ENCODE measurements around the gene DCXR. TPM values are rescaled to one million over a fixed set of nuclear protein-coding genes. Genes with fewer than 3 reads are reported as not detected.

Gene DCXR
- total and polyA plus RNA-seq, 2 of the 13 experiments (the other 11 are each of a cell fraction or from before 2014, with no cell fraction given) = 287 to 311 TPM

DNA sequence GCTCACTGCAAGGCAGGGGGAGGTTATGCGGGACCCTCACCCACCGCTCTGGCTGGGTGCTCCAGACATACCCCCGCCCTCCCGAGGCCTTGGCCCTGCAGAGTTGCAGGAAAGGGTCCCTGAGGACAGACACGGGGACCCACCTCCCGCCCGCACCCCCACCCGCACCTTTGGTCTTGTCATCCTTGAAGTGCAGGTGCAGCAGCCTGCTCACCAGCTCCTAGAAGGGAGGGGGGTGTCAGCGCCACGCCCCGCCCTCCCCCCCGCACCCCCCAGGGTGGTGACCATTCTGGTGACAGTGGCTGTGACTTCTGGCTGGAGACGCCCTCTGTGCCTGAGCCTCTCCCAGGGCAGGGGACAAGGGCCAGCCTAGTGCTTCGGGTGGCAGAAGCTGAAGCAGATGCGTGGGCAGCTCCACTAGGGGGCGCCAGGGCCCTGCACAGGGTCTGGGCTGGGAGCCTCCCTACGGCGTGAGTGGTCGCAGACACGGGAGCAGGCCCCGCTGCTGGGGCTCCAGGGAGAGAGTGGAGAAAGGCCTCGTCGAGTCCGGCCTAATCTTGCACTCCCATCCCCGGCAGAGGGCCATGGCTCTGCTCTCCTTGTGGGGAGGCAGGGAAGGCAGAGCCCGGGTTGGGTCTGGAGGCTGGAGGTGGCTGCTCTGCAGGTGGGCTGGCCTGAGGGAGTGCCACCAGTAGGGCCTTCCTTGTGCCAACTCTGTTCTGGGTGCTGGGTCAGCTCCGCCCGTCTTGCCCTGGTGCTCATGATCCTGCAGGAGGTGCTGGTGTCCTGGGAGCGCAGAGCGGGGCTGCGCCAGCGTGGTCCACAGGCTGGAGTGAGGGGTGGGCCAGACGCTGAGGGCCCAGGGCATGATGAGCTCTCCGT, 17.6 kb downstream of the DCXR start (continued):
- TF ChIP-seq TFE3 (CRISPR knock-in tag; IDR thresholded peaks at IDR 0.05) (peak; percentile 31), KMT2B (CRISPR knock-in tag; IDR thresholded peaks at IDR 0.05) (no peak), MEIS1 (CRISPR knock-in tag; IDR thresholded peaks at IDR 0.05; ENCODE audit: borderline replicate concordance) (no peak), MYNN (CRISPR knock-in tag; IDR thresholded peaks at IDR 0.05; ENCODE audit: low read depth) (no peak), GRHL1 (CRISPR knock-in tag; conservative IDR thresholded peaks at IDR 0.05) (no peak), GTF3A (CRISPR knock-in tag; conservative IDR thresholded peaks at IDR 0.05) (no peak), CHD4 (IDR thresholded peaks at IDR 0.05; ENCODE audit: borderline replicate concordance, low read length) (no peak), NRL (CRISPR knock-in tag; IDR thresholded peaks at IDR 0.05; ENCODE audit: borderline replicate concordance) (peak; percentile 12; the same call in 1 of the 2 replicates), SRSF1 (optimal IDR thresholded peaks at IDR 0.05; ENCODE audit: low read depth, low read length) (no peak), GABPA (IDR thresholded peaks at IDR 0.05; ENCODE audit: low read depth, low read length) (no peak), GABPA (CRISPR knock-in tag; IDR thresholded peaks at IDR 0.05; ENCODE audit: low read depth) (no peak), NBN (conservative IDR thresholded peaks at IDR 0.05) (no peak), SMC3 (IDR thresholded peaks at IDR 0.05; ENCODE audit: low read length) (peak; percentile 26; the same call in 1 of the 2 replicates), HOXA5 (CRISPR knock-in tag; IDR thresholded peaks at IDR 0.05) (peak; percentile 60; the same call in 1 of the 2 replicates), ZNF687 (CRISPR knock-in tag; IDR thresholded peaks at IDR 0.05) (peak; percentile 79)
- TF ChIP-seq, protein P1, sequence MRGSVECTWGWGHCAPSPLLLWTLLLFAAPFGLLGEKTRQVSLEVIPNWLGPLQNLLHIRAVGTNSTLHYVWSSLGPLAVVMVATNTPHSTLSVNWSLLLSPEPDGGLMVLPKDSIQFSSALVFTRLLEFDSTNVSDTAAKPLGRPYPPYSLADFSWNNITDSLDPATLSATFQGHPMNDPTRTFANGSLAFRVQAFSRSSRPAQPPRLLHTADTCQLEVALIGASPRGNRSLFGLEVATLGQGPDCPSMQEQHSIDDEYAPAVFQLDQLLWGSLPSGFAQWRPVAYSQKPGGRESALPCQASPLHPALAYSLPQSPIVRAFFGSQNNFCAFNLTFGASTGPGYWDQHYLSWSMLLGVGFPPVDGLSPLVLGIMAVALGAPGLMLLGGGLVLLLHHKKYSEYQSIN (CRISPR knock-in tag; IDR thresholded peaks at IDR 0.05; ENCODE audit: borderline replicate concordance) = no peak
- TF ChIP-seq, protein P2, sequence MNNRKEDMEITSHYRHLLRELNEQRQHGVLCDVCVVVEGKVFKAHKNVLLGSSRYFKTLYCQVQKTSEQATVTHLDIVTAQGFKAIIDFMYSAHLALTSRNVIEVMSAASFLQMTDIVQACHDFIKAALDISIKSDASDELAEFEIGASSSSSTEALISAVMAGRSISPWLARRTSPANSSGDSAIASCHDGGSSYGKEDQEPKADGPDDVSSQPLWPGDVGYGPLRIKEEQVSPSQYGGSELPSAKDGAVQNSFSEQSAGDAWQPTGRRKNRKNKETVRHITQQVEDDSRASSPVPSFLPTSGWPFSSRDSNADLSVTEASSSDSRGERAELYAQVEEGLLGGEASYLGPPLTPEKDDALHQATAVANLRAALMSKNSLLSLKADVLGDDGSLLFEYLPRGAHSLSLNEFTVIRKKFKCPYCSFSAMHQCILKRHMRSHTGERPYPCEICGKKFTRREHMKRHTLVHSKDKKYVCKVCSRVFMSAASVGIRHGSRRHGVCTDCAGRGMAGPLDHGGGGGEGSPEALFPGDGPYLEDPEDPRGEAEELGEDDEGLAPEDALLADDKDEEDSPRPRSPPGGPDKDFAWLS (CRISPR knock-in tag; IDR thresholded peaks at IDR 0.05; ENCODE audit: borderline replicate concordance) = no peak
- TF ChIP-seq, protein P3, sequence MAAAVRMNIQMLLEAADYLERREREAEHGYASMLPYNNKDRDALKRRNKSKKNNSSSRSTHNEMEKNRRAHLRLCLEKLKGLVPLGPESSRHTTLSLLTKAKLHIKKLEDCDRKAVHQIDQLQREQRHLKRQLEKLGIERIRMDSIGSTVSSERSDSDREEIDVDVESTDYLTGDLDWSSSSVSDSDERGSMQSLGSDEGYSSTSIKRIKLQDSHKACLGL (CRISPR knock-in tag; IDR thresholded peaks at IDR 0.05) = peak; percentile 68; the same call in 1 of the 2 replicates
